ENCODE measurements around the gene BLOC1S3.
A peak's percentile ranks its signal among the peaks of the same experiment; 100 is the strongest.
"Not testable (repeated sequence)": the region's sequence is repeated elsewhere in the genome, so short reads cannot be mapped to it uniquely, and the experiment has no call there.

Gene BLOC1S3

GRCh38 chr19:45186509-45187334 lies 8.1 kb downstream of the BLOC1S3 start:
- no peak for DNase-seq

GRCh38 chr19:45187421-45188100 lies 9.0 kb downstream of the BLOC1S3 start:
- peak; percentile 18 for DNase-seq

GRCh38 chr19:45189971-45190370 lies 11.4 kb downstream of the BLOC1S3 start:
- no peak for DNase-seq

- no peak for DNase-seq
Observed at GRCh38 chr19:45191375-45191774, 12.8 kb downstream of the BLOC1S3 start.

- DNase-seq = no peak
Observed at GRCh38 chr19:45195764-45196163, 17.2 kb downstream of the BLOC1S3 start.

GRCh38 chr19:45200568-45200967 lies 22.0 kb downstream of the BLOC1S3 start:
- no peak for DNase-seq

- DNase-seq = no peak
Observed at GRCh38 chr19:45202637-45203036, 24.1 kb downstream of the BLOC1S3 start.

- no peak for DNase-seq
Observed at GRCh38 chr19:45205810-45206209, 27.2 kb downstream of the BLOC1S3 start.

GRCh38 chr19:45206328-45206727 lies 27.7 kb downstream of the BLOC1S3 start:
- no peak for DNase-seq

GRCh38 chr19:45211751-45212381 lies 33.3 kb downstream of the BLOC1S3 start:
- DNase-seq = no peak

- no peak for DNase-seq
Observed at GRCh38 chr19:45213031-45213430, 34.4 kb downstream of the BLOC1S3 start.

- DNase-seq = no peak
Observed at GRCh38 chr19:45215391-45216191, 37.0 kb downstream of the BLOC1S3 start.

GRCh38 chr19:45216667-45217066 lies 38.1 kb downstream of the BLOC1S3 start:
- DNase-seq = no peak

- no peak for DNase-seq
Observed at GRCh38 chr19:45217193-45217956, 38.8 kb downstream of the BLOC1S3 start.

GRCh38 chr19:45217957-45218334 lies 39.4 kb downstream of the BLOC1S3 start:
- no peak for DNase-seq

- DNase-seq = no peak
Observed at GRCh38 chr19:45218426-45218825, 39.8 kb downstream of the BLOC1S3 start.

- DNase-seq = no peak
Observed at GRCh38 chr19:45218911-45219743, 40.5 kb downstream of the BLOC1S3 start.

GRCh38 chr19:45222724-45223123 lies 44.1 kb downstream of the BLOC1S3 start:
- no peak for DNase-seq

GRCh38 chr19:45223879-45224278 lies 45.3 kb downstream of the BLOC1S3 start:
- no peak for DNase-seq

GRCh38 chr19:45224645-45225044 lies 46.1 kb downstream of the BLOC1S3 start:
- no peak for DNase-seq

GRCh38 chr19:45229056-45229455 lies 50.5 kb downstream of the BLOC1S3 start:
- not testable (repeated sequence) for DNase-seq

Data from NCI-H1092 treated with DMSO at 0.1 percent for 48 hours (cell line).